ENCODE results near the gene ARID1A. TPM values are rescaled to one million over a fixed set of nuclear protein-coding genes. Genes with fewer than 3 reads are reported as not detected.

The ARID1A gene
- total RNA-seq, 2 donors from 2014 or later = 71.4 to 92.8 TPM

GRCh38 chr1:26779098-26779668 lies 83.4 kb downstream of the ARID1A start:
- DNase-seq (ENCODE audit: low spot score) = no peak
- TF ChIP-seq, protein P1, sequence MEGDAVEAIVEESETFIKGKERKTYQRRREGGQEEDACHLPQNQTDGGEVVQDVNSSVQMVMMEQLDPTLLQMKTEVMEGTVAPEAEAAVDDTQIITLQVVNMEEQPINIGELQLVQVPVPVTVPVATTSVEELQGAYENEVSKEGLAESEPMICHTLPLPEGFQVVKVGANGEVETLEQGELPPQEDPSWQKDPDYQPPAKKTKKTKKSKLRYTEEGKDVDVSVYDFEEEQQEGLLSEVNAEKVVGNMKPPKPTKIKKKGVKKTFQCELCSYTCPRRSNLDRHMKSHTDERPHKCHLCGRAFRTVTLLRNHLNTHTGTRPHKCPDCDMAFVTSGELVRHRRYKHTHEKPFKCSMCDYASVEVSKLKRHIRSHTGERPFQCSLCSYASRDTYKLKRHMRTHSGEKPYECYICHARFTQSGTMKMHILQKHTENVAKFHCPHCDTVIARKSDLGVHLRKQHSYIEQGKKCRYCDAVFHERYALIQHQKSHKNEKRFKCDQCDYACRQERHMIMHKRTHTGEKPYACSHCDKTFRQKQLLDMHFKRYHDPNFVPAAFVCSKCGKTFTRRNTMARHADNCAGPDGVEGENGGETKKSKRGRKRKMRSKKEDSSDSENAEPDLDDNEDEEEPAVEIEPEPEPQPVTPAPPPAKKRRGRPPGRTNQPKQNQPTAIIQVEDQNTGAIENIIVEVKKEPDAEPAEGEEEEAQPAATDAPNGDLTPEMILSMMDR (IDR thresholded peaks at IDR 0.05) = no peak
- no peak for TF ChIP-seq POLR2A (IDR thresholded peaks at IDR 0.05)
- no peak for TF ChIP-seq POLR2AphosphoS5 (IDR thresholded peaks at IDR 0.05)
- intact Hi-C loops (cut with DNase I) = no loop called here
- H3K4me3 ChIP-seq = no peak overlapping the region
- WGBS = 79% methylated on average over 11 of the region's 11 CpGs
- no peaks in the 10 kb centered on the region for H3K27me3 ChIP-seq (replicated peaks; ENCODE audit: insufficient read depth)
- no peaks in the 10 kb centered on the region for H3K9me3 ChIP-seq
- H3K36me3 ChIP-seq = peaks cover 10 to 31% of the 10 kb centered on the region in 2 donors
- H3K4me1 ChIP-seq (replicated peaks) = no peaks in the 10 kb centered on the region
- no peak overlapping the region for H3K27ac ChIP-seq

DNA sequence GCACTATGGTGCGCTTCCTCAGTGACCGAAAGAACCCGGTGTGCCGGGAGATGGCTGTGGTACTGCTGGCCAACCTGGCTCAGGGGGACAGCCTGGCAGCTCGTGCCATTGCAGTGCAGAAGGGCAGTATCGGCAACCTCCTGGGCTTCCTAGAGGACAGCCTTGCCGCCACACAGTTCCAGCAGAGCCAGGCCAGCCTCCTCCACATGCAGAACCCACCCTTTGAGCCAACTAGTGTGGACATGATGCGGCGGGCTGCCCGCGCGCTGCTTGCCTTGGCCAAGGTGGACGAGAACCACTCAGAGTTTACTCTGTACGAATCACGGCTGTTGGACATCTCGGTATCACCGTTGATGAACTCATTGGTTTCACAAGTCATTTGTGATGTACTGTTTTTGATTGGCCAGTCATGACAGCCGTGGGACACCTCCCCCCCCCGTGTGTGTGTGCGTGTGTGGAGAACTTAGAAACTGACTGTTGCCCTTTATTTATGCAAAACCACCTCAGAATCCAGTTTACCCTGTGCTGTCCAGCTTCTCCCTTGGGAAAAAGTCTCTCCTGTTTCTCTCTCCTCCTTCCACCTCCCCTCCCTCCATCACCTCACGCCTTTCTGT lies 84.6 kb downstream of the ARID1A start:
- Histone ChIP-seq H3K36me3 (peaks cover 0 to 19% of the 10 kb centered on the region in 2 donors), H3K4me1 (replicated peaks) (no peaks in the 10 kb centered on the region), H3K9me3 (no peaks in the 10 kb centered on the region), H3K4me3 (no peak overlapping the region), H3K27me3 (replicated peaks; ENCODE audit: insufficient read depth) (no peaks in the 10 kb centered on the region), H3K27ac (no peak overlapping the region)
- 87% methylated on average over 21 of the region's 21 CpGs for WGBS
- intact Hi-C loops (cut with DNase I) = no loop called here
- no peak for TF ChIP-seq POLR2A (IDR thresholded peaks at IDR 0.05)
- no peak for TF ChIP-seq POLR2AphosphoS5 (IDR thresholded peaks at IDR 0.05)
- TF ChIP-seq, protein P1 (IDR thresholded peaks at IDR 0.05) = no peak
- DNase-seq (ENCODE audit: low spot score) = no peak

DNA sequence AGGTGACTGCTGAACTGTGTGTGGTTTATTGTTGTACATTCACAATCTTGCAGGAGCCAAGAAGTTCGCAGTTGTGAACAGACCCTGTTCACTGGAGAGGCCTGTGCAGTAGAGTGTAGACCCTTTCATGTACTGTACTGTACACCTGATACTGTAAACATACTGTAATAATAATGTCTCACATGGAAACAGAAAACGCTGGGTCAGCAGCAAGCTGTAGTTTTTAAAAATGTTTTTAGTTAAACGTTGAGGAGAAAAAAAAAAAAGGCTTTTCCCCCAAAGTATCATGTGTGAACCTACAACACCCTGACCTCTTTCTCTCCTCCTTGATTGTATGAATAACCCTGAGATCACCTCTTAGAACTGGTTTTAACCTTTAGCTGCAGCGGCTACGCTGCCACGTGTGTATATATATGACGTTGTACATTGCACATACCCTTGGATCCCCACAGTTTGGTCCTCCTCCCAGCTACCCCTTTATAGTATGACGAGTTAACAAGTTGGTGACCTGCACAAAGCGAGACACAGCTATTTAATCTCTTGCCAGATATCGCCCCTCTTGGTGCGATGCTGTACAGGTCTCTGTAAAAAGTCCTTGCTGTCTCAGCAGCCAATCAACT lies 85.5 kb downstream of the ARID1A start:
- Histone ChIP-seq H3K27me3 (replicated peaks; ENCODE audit: insufficient read depth) (no peaks in the 10 kb centered on the region), H3K4me1 (replicated peaks) (peaks cover 2% of the 10 kb centered on the region), H3K36me3 (peaks cover 0 to 19% of the 10 kb centered on the region in 2 donors), H3K9me3 (no peaks in the 10 kb centered on the region), H3K4me3 (no peak overlapping the region), H3K27ac (no peak overlapping the region)
- no peak for DNase-seq (ENCODE audit: low spot score)
- intact Hi-C loops (cut with DNase I) = no loop called here
- TF ChIP-seq POLR2AphosphoS5 (IDR thresholded peaks at IDR 0.05) (no peak), POLR2A (IDR thresholded peaks at IDR 0.05) (no peak)
- TF ChIP-seq, protein P1 (IDR thresholded peaks at IDR 0.05) = no peak
- WGBS = 57% methylated on average over 11 of the region's 11 CpGs

- 58% methylated on average over 3 of the region's 3 CpGs for WGBS
- DNase-seq (ENCODE audit: low spot score) = no peak
- H3K4me1 ChIP-seq (replicated peaks) = peaks cover 12% of the 10 kb centered on the region
- H3K36me3 ChIP-seq = peaks cover 0 to 19% of the 10 kb centered on the region in 2 donors
- H3K27ac ChIP-seq = no peak overlapping the region
- H3K4me3 ChIP-seq = no peak overlapping the region
- TF ChIP-seq, protein P1 (IDR thresholded peaks at IDR 0.05) = no peak
- TF ChIP-seq POLR2A (IDR thresholded peaks at IDR 0.05) = no peak
- no peak for TF ChIP-seq POLR2AphosphoS5 (IDR thresholded peaks at IDR 0.05)
- intact Hi-C loops (cut with DNase I) = no loop called here
- H3K27me3 ChIP-seq (replicated peaks; ENCODE audit: insufficient read depth) = no peaks in the 10 kb centered on the region
- H3K9me3 ChIP-seq = no peaks in the 10 kb centered on the region
Measured at GRCh38 chr1:26782521-26783212, 86.9 kb downstream of the ARID1A start.

Data from prostate gland (tissue), 2 donors.